OCI-LY1 (cell line): ENCODE results near the gene EID2.

Experiments used
- CTCF ChIP-seq: fragments of 200-600 bp; sonication (generic), shearing (Covaris generic); IDR thresholded peaks from 2 replicates; pipeline ENCODE4 v1.5.1; 2017; ENCODE audit warnings: mild to moderate bottlenecking, antibody characterized with exemption, low read length, moderate library complexity, mixed read lengths
- EZH2 ChIP-seq: fragments of 200-600 bp; sonication (generic), shearing (Covaris generic); IDR thresholded peaks from 2 replicates; pipeline ENCODE4 v1.8.0; 2017; ENCODE audit warnings: borderline replicate concordance, mixed run types, mild to moderate bottlenecking, antibody characterized with exemption, low read length, moderate library complexity, mixed read lengths

- no peak for TF ChIP-seq EZH2
- no peak for TF ChIP-seq CTCF
These were observed 21.0 kb downstream of the EID2 start for GRCh38 chr19:39518975-39519374.
